HG02610 (cell line): ENCODE data around the gene OIP5.
"Not testable (repeated sequence)": the region's sequence is repeated elsewhere in the genome, so short reads cannot be mapped to it uniquely, and the experiment has no call there.

ENCODE experiments used
- ATAC-seq: cut with Tn5 transposase; IDR thresholded peaks from one replicate; pipeline ENCODE4 v1.9.1; 2021; ENCODE audit warnings: mild to moderate bottlenecking, moderate library complexity; ENCODE audit not compliant: unreplicated experiment

Gene OIP5

GRCh38 chr15:41262571-41262970 lies 69.8 kb downstream of the OIP5 start:
- no peak for ATAC-seq

- ATAC-seq = not testable (repeated sequence)
Measured at GRCh38 chr15:41260924-41261323, 71.5 kb downstream of the OIP5 start.

GRCh38 chr15:41259546-41260189 lies 72.7 kb downstream of the OIP5 start:
- ATAC-seq = no peak
